NCI-H2081 treated with DMSO at 0.1 percent for 48 hours (cell line): ENCODE data around the gene MIEF1.

ENCODE experiments used
- DNase-seq: peaks from one replicate; lab custom pipeline; 2025; lab: John Stamatoyannopoulos, UW

The MIEF1 gene

GRCh38 chr22:39528080-39528661 lies 26.1 kb downstream of the MIEF1 start:
- peak; percentile 22 for DNase-seq

GRCh38 chr22:39528681-39529486 lies 26.8 kb downstream of the MIEF1 start:
- peak; percentile 74 for DNase-seq

- no peak for DNase-seq
Observed at GRCh38 chr22:39529487-39529851, 27.4 kb downstream of the MIEF1 start.

- no peak for DNase-seq
Observed at GRCh38 chr22:39530116-39530515, 28.0 kb downstream of the MIEF1 start.

- DNase-seq, result no peak
Observed at GRCh38 chr22:39530692-39531331, 28.7 kb downstream of the MIEF1 start.

GRCh38 chr22:39532215-39533073 lies 30.4 kb downstream of the MIEF1 start, which contains the start of gene RPS19BP1:
RPS19BP1 (minus strand) TSS chr22:39532748; CDS start chr22:39532738, 10 bp downstream.
- peak; percentile 95 for DNase-seq

GRCh38 chr22:39534092-39534506 lies 32.0 kb downstream of the MIEF1 start:
- DNase-seq, result no peak

GRCh38 chr22:39534591-39535356 lies 32.7 kb downstream of the MIEF1 start:
- no peak for DNase-seq

GRCh38 chr22:39535357-39535725 lies 33.3 kb downstream of the MIEF1 start:
- no peak for DNase-seq

GRCh38 chr22:39535831-39536449 lies 33.9 kb downstream of the MIEF1 start:
- DNase-seq, result no peak

- no peak for DNase-seq
Observed at GRCh38 chr22:39536711-39537110, 34.6 kb downstream of the MIEF1 start.

- no peak for DNase-seq
Observed at GRCh38 chr22:39537975-39538374, 35.9 kb downstream of the MIEF1 start.

GRCh38 chr22:39543095-39543494 lies 41.0 kb downstream of the MIEF1 start:
- no peak for DNase-seq

- no peak for DNase-seq
Observed at GRCh38 chr22:39545386-39546365, 43.6 kb downstream of the MIEF1 start.

GRCh38 chr22:39546889-39547586 lies 44.9 kb downstream of the MIEF1 start:
- DNase-seq, result no peak

GRCh38 chr22:39547587-39547947 lies 45.5 kb downstream of the MIEF1 start:
- no peak for DNase-seq

- no peak for DNase-seq
Observed at GRCh38 chr22:39553429-39553828, 51.3 kb downstream of the MIEF1 start.

- no peak for DNase-seq
Observed at GRCh38 chr22:39554151-39554550, 52.1 kb downstream of the MIEF1 start.
